AG09319 (cell line): ENCODE results near the gene DCC.

Experiments
- DNase-seq: peaks from one replicate; pipeline ENCODE4 v3.0.0-alpha.2; 2010; ENCODE audit warnings: low read depth; ENCODE audit errors: extremely low read depth
- CTCF ChIP-seq: IDR thresholded peaks from 2 replicates; pipeline ENCODE4 v1.5.1; 2011; ENCODE audit warnings: low read depth, mild to moderate bottlenecking, inconsistent platforms, low read length, moderate library complexity

Gene DCC

GRCh38 chr18:52791321-52791720 is 451.3 kb downstream of the DCC start:
- no peak for DNase-seq
- no peak for TF ChIP-seq CTCF

GRCh38 chr18:52812834-52813233 is 472.8 kb downstream of the DCC start:
- no peak for DNase-seq
- no peak for TF ChIP-seq CTCF

GRCh38 chr18:52813635-52814416 is 473.8 kb downstream of the DCC start:
- no peak for DNase-seq
- no peak for TF ChIP-seq CTCF

- no peak for TF ChIP-seq CTCF
- no peak for DNase-seq
Measured at GRCh38 chr18:52815651-52816050, 475.7 kb downstream of the DCC start.

- DNase-seq: no peak
Measured at GRCh38 chr18:52816121-52816520, 476.1 kb downstream of the DCC start.

GRCh38 chr18:52822160-52822559 is 482.2 kb downstream of the DCC start:
- no peak for TF ChIP-seq CTCF
- DNase-seq: no peak

More at GRCh38 chr18:52816121-52816520, 476.1 kb downstream of the DCC start:
- no peak for TF ChIP-seq CTCF

GRCh38 chr18:52824126-52824525 is 484.1 kb downstream of the DCC start:
- DNase-seq: no peak
- no peak for TF ChIP-seq CTCF
